Stimulated activated CD4-positive, alpha-beta T cell treated with anti-CD3 and anti-CD28 coated beads, Interleukin-15, amount 100 ng/mL, for 1 hour (primary cell): ENCODE results near the gene TFB1M.
"Not testable (repeated sequence)": the region's sequence is repeated elsewhere in the genome, so short reads cannot be mapped to it uniquely, and the experiment has no call there.

Source experiments
- DNase-seq, 2 donors: peaks; one replicate each; pipeline ENCODE4 v3.0.0-alpha.2; 2020; ENCODE audit warnings: low read depth in 1 of 2, low spot score in 1 of 2

TFB1M gene

GRCh38 chr6:155314092-155314772 is at the start of gene TFB1M:
TFB1M (minus strand) TSS chr6:155314484; CDS start chr6:155314428, 56 bp downstream.
- peak; percentile 92 to 95 for DNase-seq

- not testable (repeated sequence) for DNase-seq
Measured at GRCh38 chr6:155364021-155364420, 49.7 kb upstream of the TFB1M start.

GRCh38 chr6:155362968-155363632 is 48.8 kb upstream of the TFB1M start:
- DNase-seq = not testable (repeated sequence)

- no peak for DNase-seq
Measured at GRCh38 chr6:155354167-155354566, 39.9 kb upstream of the TFB1M start.

GRCh38 chr6:155352811-155353210 is 38.5 kb upstream of the TFB1M start:
- DNase-seq = no peak

- no peak for DNase-seq
Measured at GRCh38 chr6:155352130-155352420, 37.8 kb upstream of the TFB1M start.

- DNase-seq = no peak
Measured at GRCh38 chr6:155351273-155352129, 37.2 kb upstream of the TFB1M start.

GRCh38 chr6:155349956-155350355 is 35.7 kb upstream of the TFB1M start:
- DNase-seq = no peak

GRCh38 chr6:155349129-155349528 is 34.8 kb upstream of the TFB1M start:
- DNase-seq = no peak

- no peak for DNase-seq
Measured at GRCh38 chr6:155347800-155348199, 33.5 kb upstream of the TFB1M start.

GRCh38 chr6:155346957-155347356 is 32.7 kb upstream of the TFB1M start:
- DNase-seq = no peak

- DNase-seq = no peak
Measured at GRCh38 chr6:155344341-155345006, 30.2 kb upstream of the TFB1M start.

GRCh38 chr6:155341130-155341828 is 27.0 kb upstream of the TFB1M start:
- no peak for DNase-seq

- no peak for DNase-seq
Measured at GRCh38 chr6:155340464-155341129, 26.3 kb upstream of the TFB1M start.

GRCh38 chr6:155339929-155340328 is 25.6 kb upstream of the TFB1M start:
- DNase-seq = not testable (repeated sequence)

- DNase-seq = not testable (repeated sequence)
Measured at GRCh38 chr6:155338237-155338636, 24.0 kb upstream of the TFB1M start.

- DNase-seq = no peak
Measured at GRCh38 chr6:155335265-155335664, 21.0 kb upstream of the TFB1M start.

GRCh38 chr6:155334073-155334472 is 19.8 kb upstream of the TFB1M start:
- not testable (repeated sequence) for DNase-seq

GRCh38 chr6:155333414-155333813 is 19.1 kb upstream of the TFB1M start:
- no peak for DNase-seq

- DNase-seq = no peak
Measured at GRCh38 chr6:155330922-155331321, 16.6 kb upstream of the TFB1M start.
